A549 (cell line): ENCODE results near the gene SNTA1. TPM values are rescaled to one million over a fixed set of nuclear protein-coding genes. Genes with fewer than 3 reads are reported as not detected.

ENCODE experiments used
- ATAC-seq, 2 experiments: fragments of 200-7000 bp in 1 of 2; fragments of >200 bp in 1 of 2; cut with Nextera tagmentation in 1 of 2; cut with Tn5 transposase in 1 of 2; 3 replicates each; pipeline versions ENCODE4 v1.8.0 to v1.9.1; 2018 to 2020; ENCODE audit warnings: mild to moderate bottlenecking in 1 of 2, moderate library complexity in 1 of 2
- CTCF ChIA-PET: fragments of 300-600 bp; sonication (Branson Sonifier 250); formaldehyde crosslinking; extraction: SDS; loops from one replicate; lab custom pipeline; 2021; ENCODE audit warnings: antibody characterized with exemption, inconsistent platforms; lab: Yijun Ruan, JAX
- POLR2A ChIA-PET: fragments of 350-600 bp; formaldehyde crosslinking; extraction: SDS; loops from one replicate; lab custom pipeline; 2021; ENCODE audit warnings: antibody characterized with exemption, inconsistent platforms; lab: Yijun Ruan, JAX
- DNase-seq, 2 experiments: peaks; one replicate each; pipeline versions ENCODE4 v3.0.0 to v3.0.0-alpha.2; 2011 to 2016; ENCODE audit warnings: low read depth in 1 of 2, low spot score in 1 of 2
- FAIRE-seq: peaks from 2 replicates; lab custom pipeline; 2011; peaks lifted over from hg19 to GRCh38; lab: Jason Lieb, UNC
- H3K27ac ChIP-seq, 2 experiments: fragments of >200 bp; sonication (Bioruptor Twin); formaldehyde crosslinking; 3 replicates each; pipeline ENCODE4 v1.5.1; 2016 to 2017
- H3K4me1 ChIP-seq: fragments of >200 bp; sonication (Bioruptor Twin); formaldehyde crosslinking; 3 replicates; pipeline ENCODE4 v1.6.1; 2016
- H3K4me2 ChIP-seq: fragments of >200 bp; sonication (Bioruptor Twin); formaldehyde crosslinking; 3 replicates; pipeline ENCODE4 v1.6.1; 2016
- H3K4me3 ChIP-seq: fragments of >200 bp; sonication (Bioruptor Twin); formaldehyde crosslinking; 3 replicates; pipeline ENCODE4 v1.5.1; 2016
- H3K9me3 ChIP-seq: fragments of >200 bp; sonication (Bioruptor Twin); formaldehyde crosslinking; 3 replicates; pipeline ENCODE4 v1.6.1; 2016
- CBX2 ChIP-seq: fragments of 200-600 bp; sonication (generic); IDR thresholded peaks from 2 replicates; pipeline ENCODE4 v1.6.1; 2016; ENCODE audit warnings: low read depth, mild to moderate bottlenecking, borderline replicate concordance
- CBX8 ChIP-seq: fragments of 200-600 bp; sonication (generic); IDR thresholded peaks from 2 replicates; pipeline ENCODE4 v1.6.1; 2016
- CHD4 ChIP-seq: fragments of 200-600 bp; sonication (generic); IDR thresholded peaks from 2 replicates; pipeline ENCODE4 v1.6.1; 2016; ENCODE audit warnings: antibody characterized with exemption, mild to moderate bottlenecking, borderline replicate concordance
- EHF ChIP-seq: fragments of 250-450 bp; sonication (Bioruptor Pico); IDR thresholded peaks from 2 replicates; pipeline ENCODE4 v1.5.0; 2020; ENCODE audit warnings: mild to moderate bottlenecking
- ESRRA ChIP-seq: fragments of 150-350 bp; IDR thresholded peaks from 2 replicates; pipeline ENCODE4 v1.6.1; 2014; ENCODE audit warnings: mild to moderate bottlenecking, low read length, borderline replicate concordance
- FOSB ChIP-seq: fragments of 250-450 bp; sonication (Bioruptor Pico); IDR thresholded peaks from 2 replicates; pipeline ENCODE4 v1.5.0; 2020; ENCODE audit warnings: mild to moderate bottlenecking, moderate library complexity
- FOXS1 ChIP-seq: fragments of 250-450 bp; sonication (Bioruptor Pico); IDR thresholded peaks from 2 replicates; pipeline ENCODE4 v1.5.0; 2020; ENCODE audit warnings: mild to moderate bottlenecking, moderate library complexity
- HEYL ChIP-seq: fragments of 250-450 bp; sonication (Bioruptor Pico); IDR thresholded peaks from 2 replicates; pipeline ENCODE4 v1.8.0; 2021; ENCODE audit warnings: mild to moderate bottlenecking, moderate library complexity
- HOXB13 ChIP-seq: fragments of 250-450 bp; sonication (Bioruptor Pico); IDR thresholded peaks from 2 replicates; pipeline ENCODE4 v1.5.0; 2020; ENCODE audit warnings: low read depth, mild to moderate bottlenecking, moderate library complexity
- NPAS2 ChIP-seq: fragments of 250-450 bp; sonication (Bioruptor Pico); IDR thresholded peaks from 2 replicates; pipeline ENCODE4 v1.8.0; 2022; ENCODE audit warnings: mild to moderate bottlenecking, moderate library complexity, borderline replicate concordance
- RARB ChIP-seq: fragments of 250-450 bp; sonication (Bioruptor Pico); IDR thresholded peaks from 2 replicates; pipeline ENCODE4 v1.8.0; 2021; ENCODE audit warnings: mild to moderate bottlenecking, moderate library complexity
- RNF2 ChIP-seq: fragments of 200-600 bp; sonication (generic); IDR thresholded peaks from 2 replicates; pipeline ENCODE4 v1.6.1; 2016; ENCODE audit warnings: low read depth, mild to moderate bottlenecking, antibody characterized with exemption, moderate library complexity, borderline replicate concordance
- TFCP2L1 ChIP-seq: fragments of 250-450 bp; sonication (Bioruptor Pico); IDR thresholded peaks from 2 replicates; pipeline ENCODE4 v1.5.0; 2021; ENCODE audit warnings: mild to moderate bottlenecking
- ZNF302 ChIP-seq: fragments of 250-450 bp; sonication (Bioruptor Pico); IDR thresholded peaks from 2 replicates; pipeline ENCODE4 v1.9.0; 2021; ENCODE audit warnings: inconsistent platforms, mild to moderate bottlenecking, moderate library complexity
- ZSCAN20 ChIP-seq: fragments of 250-450 bp; sonication (Bioruptor Pico); IDR thresholded peaks from 2 replicates; pipeline ENCODE4 v1.8.0; 2022; ENCODE audit warnings: mild to moderate bottlenecking, moderate library complexity
- WGBS: methylation state at CpG from one replicate; pipeline ENCODE4 v1.1.6; 2017; ENCODE audit errors: missing lambda C conversion rate; 5-methylcytosine and 5-hydroxymethylcytosine counted together
- polyA plus RNA-seq, 4 experiments: library from polyadenylated mRNA; depleted of rRNA in 3 of 4; stranded (reverse); fragments of >200 nt; fragmentation: RNase III in 1 of 4; extraction: RNeasy Plus Mini Kit Qiagen cat#74134 plus additional on column Dnase treatment in 1 of 4; gene quantifications; 2 replicates in 3 of 4; 3 replicates in 1 of 4; pipeline ENCODE4 v1.2.3, GENCODE V29; 2011 to 2017
- TF ChIP-seq, protein P1 (sequence below): fragments of 250-450 bp; sonication (Bioruptor Pico); IDR thresholded peaks from 2 replicates; pipeline ENCODE4 v1.5.0; 2021; ENCODE audit warnings: mild to moderate bottlenecking, moderate library complexity, borderline replicate concordance
- TF ChIP-seq, protein P2 (sequence below): fragments of >200 bp; sonication (Bioruptor Twin); formaldehyde crosslinking; IDR thresholded peaks from 3 replicates; pipeline ENCODE4 v1.6.1; 2016
- TF ChIP-seq, protein P3 (sequence below): fragments of 200-600 bp; sonication (generic); IDR thresholded peaks from 2 replicates; pipeline ENCODE4 v1.6.1; 2016; ENCODE audit warnings: antibody characterized with exemption, mild to moderate bottlenecking, moderate library complexity
- TF ChIP-seq, protein P4 (sequence below): fragments of >200 bp; sonication (Bioruptor Twin); formaldehyde crosslinking; IDR thresholded peaks from 2 replicates; pipeline ENCODE4 v1.6.1; 2016
- TF ChIP-seq, protein P5 (sequence below): fragments of >200 bp; sonication (Bioruptor Twin); formaldehyde crosslinking; IDR thresholded peaks from 3 replicates; pipeline ENCODE4 v1.5.1; 2016

Gene SNTA1
- polyA plus RNA-seq, 2 of the 4 experiments (the other 2 are of a cell fraction) = 5.6 to 6.6 TPM

DNA sequence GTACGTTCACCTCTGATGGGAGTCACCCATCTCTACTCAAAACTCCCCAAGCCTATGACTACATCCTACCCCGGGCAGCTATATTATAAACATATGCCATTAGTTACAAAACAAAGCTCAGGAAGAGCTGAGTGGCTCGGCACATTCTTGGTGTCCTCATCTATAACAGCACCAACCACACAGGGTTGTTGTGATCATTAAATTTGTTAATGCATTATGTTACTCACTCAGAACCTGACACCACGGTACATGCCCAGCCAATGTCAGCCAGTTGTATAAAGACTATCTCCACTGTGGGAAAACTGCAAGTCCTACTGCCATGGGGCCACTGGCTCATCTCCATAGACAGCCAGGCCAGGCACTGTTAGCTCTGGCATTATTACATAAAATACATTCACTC, 50.0 kb downstream of the SNTA1 start:
- no peak for TF ChIP-seq CBX8
- no peak for TF ChIP-seq ESRRA
- TF ChIP-seq HEYL (CRISPR knock-in tag) = no peak
- no peak for TF ChIP-seq NPAS2 (CRISPR knock-in tag)
- TF ChIP-seq, protein P1, sequence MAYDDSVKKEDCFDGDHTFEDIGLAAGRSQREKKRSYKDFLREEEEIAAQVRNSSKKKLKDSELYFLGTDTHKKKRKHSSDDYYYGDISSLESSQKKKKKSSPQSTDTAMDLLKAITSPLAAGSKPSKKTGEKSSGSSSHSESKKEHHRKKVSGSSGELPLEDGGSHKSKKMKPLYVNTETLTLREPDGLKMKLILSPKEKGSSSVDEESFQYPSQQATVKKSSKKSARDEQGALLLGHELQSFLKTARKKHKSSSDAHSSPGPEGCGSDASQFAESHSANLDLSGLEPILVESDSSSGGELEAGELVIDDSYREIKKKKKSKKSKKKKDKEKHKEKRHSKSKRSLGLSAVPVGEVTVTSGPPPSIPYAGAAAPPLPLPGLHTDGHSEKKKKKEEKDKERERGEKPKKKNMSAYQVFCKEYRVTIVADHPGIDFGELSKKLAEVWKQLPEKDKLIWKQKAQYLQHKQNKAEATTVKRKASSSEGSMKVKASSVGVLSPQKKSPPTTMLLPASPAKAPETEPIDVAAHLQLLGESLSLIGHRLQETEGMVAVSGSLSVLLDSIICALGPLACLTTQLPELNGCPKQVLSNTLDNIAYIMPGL (CRISPR knock-in tag) = no peak
- no peak for TF ChIP-seq FOSB (CRISPR knock-in tag)
- TF ChIP-seq, protein P2, sequence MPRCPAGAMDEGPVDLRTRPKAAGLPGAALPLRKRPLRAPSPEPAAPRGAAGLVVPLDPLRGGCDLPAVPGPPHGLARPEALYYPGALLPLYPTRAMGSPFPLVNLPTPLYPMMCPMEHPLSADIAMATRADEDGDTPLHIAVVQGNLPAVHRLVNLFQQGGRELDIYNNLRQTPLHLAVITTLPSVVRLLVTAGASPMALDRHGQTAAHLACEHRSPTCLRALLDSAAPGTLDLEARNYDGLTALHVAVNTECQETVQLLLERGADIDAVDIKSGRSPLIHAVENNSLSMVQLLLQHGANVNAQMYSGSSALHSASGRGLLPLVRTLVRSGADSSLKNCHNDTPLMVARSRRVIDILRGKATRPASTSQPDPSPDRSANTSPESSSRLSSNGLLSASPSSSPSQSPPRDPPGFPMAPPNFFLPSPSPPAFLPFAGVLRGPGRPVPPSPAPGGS = no peak
- TF ChIP-seq FOXS1 = no peak
- TF ChIP-seq, protein P3, sequence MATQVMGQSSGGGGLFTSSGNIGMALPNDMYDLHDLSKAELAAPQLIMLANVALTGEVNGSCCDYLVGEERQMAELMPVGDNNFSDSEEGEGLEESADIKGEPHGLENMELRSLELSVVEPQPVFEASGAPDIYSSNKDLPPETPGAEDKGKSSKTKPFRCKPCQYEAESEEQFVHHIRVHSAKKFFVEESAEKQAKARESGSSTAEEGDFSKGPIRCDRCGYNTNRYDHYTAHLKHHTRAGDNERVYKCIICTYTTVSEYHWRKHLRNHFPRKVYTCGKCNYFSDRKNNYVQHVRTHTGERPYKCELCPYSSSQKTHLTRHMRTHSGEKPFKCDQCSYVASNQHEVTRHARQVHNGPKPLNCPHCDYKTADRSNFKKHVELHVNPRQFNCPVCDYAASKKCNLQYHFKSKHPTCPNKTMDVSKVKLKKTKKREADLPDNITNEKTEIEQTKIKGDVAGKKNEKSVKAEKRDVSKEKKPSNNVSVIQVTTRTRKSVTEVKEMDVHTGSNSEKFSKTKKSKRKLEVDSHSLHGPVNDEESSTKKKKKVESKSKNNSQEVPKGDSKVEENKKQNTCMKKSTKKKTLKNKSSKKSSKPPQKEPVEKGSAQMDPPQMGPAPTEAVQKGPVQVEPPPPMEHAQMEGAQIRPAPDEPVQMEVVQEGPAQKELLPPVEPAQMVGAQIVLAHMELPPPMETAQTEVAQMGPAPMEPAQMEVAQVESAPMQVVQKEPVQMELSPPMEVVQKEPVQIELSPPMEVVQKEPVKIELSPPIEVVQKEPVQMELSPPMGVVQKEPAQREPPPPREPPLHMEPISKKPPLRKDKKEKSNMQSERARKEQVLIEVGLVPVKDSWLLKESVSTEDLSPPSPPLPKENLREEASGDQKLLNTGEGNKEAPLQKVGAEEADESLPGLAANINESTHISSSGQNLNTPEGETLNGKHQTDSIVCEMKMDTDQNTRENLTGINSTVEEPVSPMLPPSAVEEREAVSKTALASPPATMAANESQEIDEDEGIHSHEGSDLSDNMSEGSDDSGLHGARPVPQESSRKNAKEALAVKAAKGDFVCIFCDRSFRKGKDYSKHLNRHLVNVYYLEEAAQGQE = no peak
- TF ChIP-seq ZNF302 (CRISPR knock-in tag) = no peak
- TF ChIP-seq, protein P4, sequence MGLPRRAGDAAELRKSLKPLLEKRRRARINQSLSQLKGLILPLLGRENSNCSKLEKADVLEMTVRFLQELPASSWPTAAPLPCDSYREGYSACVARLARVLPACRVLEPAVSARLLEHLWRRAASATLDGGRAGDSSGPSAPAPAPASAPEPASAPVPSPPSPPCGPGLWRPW = no peak
- TF ChIP-seq HOXB13 (CRISPR knock-in tag) = no peak
- no peak for TF ChIP-seq RARB (CRISPR knock-in tag)
- TF ChIP-seq CHD4 = no peak
- TF ChIP-seq EHF (CRISPR knock-in tag) = no peak
- no peak for TF ChIP-seq RNF2
- TF ChIP-seq ZSCAN20 (CRISPR knock-in tag) = no peak
- TF ChIP-seq CBX2 = no peak
- TF ChIP-seq, protein P5, sequence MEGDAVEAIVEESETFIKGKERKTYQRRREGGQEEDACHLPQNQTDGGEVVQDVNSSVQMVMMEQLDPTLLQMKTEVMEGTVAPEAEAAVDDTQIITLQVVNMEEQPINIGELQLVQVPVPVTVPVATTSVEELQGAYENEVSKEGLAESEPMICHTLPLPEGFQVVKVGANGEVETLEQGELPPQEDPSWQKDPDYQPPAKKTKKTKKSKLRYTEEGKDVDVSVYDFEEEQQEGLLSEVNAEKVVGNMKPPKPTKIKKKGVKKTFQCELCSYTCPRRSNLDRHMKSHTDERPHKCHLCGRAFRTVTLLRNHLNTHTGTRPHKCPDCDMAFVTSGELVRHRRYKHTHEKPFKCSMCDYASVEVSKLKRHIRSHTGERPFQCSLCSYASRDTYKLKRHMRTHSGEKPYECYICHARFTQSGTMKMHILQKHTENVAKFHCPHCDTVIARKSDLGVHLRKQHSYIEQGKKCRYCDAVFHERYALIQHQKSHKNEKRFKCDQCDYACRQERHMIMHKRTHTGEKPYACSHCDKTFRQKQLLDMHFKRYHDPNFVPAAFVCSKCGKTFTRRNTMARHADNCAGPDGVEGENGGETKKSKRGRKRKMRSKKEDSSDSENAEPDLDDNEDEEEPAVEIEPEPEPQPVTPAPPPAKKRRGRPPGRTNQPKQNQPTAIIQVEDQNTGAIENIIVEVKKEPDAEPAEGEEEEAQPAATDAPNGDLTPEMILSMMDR = no peak
- TF ChIP-seq TFCP2L1 (CRISPR knock-in tag) = no peak
- DNase-seq (no peak), ATAC-seq (no peak), FAIRE-seq (no peak)
- Histone ChIP-seq H3K4me1 (no peaks in the 10 kb centered on the region), H3K9me3 (no peaks in the 10 kb centered on the region), H3K4me3 (no peak overlapping the region), H3K27ac (no peak overlapping the region), H3K4me2 (no peak overlapping the region)
- 93% methylated on average over 4 of the region's 4 CpGs for WGBS
- POLR2A ChIA-PET = no interaction called here
- CTCF ChIA-PET = interaction anchor here (0.5 to 1.6 kb wide), 3 partner anchors 8 to 64 kb away, joined by 3 to 7 read pairs (median 4); no protein-coding TSS in a partner anchor
